Measurements from ENCODE around the gene LY6G5B.

DNA sequence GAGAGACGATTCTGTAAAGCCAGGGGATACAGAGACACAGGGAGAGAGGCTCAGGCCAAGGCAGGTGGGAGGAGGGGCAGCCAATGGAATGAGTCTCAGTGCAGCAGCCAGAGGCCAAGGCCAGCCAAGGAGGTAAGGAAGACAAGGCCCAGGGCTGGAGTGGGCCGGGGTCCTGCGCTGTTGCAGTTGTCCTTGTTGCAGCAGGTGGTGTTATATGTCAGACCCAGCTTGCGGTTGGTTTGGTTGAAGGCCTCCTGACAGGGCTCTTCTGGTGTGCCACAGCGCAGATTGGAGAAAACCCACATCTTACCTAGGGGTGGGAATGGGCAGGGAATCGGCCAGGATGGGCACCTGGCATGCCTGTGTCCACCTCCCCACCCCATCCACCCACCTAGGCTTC lies 49.2 kb downstream of the LY6G5B start:
- TF ChIP-seq POLR2A (IDR thresholded peaks at IDR 0.05; ENCODE audit: low read depth, low read length): no peak
- TF ChIP-seq, protein P1, sequence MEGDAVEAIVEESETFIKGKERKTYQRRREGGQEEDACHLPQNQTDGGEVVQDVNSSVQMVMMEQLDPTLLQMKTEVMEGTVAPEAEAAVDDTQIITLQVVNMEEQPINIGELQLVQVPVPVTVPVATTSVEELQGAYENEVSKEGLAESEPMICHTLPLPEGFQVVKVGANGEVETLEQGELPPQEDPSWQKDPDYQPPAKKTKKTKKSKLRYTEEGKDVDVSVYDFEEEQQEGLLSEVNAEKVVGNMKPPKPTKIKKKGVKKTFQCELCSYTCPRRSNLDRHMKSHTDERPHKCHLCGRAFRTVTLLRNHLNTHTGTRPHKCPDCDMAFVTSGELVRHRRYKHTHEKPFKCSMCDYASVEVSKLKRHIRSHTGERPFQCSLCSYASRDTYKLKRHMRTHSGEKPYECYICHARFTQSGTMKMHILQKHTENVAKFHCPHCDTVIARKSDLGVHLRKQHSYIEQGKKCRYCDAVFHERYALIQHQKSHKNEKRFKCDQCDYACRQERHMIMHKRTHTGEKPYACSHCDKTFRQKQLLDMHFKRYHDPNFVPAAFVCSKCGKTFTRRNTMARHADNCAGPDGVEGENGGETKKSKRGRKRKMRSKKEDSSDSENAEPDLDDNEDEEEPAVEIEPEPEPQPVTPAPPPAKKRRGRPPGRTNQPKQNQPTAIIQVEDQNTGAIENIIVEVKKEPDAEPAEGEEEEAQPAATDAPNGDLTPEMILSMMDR (IDR thresholded peaks at IDR 0.05; ENCODE audit: extremely low read depth in 1 of 2, insufficient read depth in 1 of 2, low read depth in 1 of 2, low read length in 2 of 2): no peak
- TF ChIP-seq GATA2 (IDR thresholded peaks at IDR 0.05; ENCODE audit: insufficient read depth, insufficient read length, low read depth, low read length): no peak
- no peak for TF ChIP-seq POLR2AphosphoS5 (IDR thresholded peaks at IDR 0.05; ENCODE audit: insufficient read depth, low read depth, low read length)
- no peak for TF ChIP-seq EZH2 (IDR thresholded peaks at IDR 0.05; ENCODE audit: borderline replicate concordance, low read depth, low read length, severe bottlenecking)
- TF ChIP-seq, protein P2, sequence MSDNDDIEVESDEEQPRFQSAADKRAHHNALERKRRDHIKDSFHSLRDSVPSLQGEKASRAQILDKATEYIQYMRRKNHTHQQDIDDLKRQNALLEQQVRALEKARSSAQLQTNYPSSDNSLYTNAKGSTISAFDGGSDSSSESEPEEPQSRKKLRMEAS (IDR thresholded peaks at IDR 0.05; ENCODE audit: insufficient read depth, insufficient read length): no peak
- no peak for TF ChIP-seq JUN (IDR thresholded peaks at IDR 0.05; ENCODE audit: borderline replicate concordance, insufficient read depth, insufficient read length, low read depth)
- TF ChIP-seq MYC (IDR thresholded peaks at IDR 0.05; ENCODE audit: low read depth, low read length): no peak
- no peak for TF ChIP-seq FOS (IDR thresholded peaks at IDR 0.05; ENCODE audit: borderline replicate concordance, insufficient read depth, low read length)
